ENCODE measurements around the gene DCTN1.

Gene DCTN1

GRCh38 chr2:74417763-74418162 is 37.7 kb upstream of the DCTN1 start:
- Histone ChIP-seq H3K9me2 (replicated peaks; ENCODE audit: control insufficient read depth, low read length) (no peaks in the 10 kb centered on the region), H3F3A (ENCODE audit: control insufficient read depth, insufficient read depth) (0 out of 2 replicates have a peak, but pooled peaks cover 7% of the 10 kb centered on the region), H3K4me1 (ENCODE audit: control insufficient read depth, low read length) (peaks cover 68% of the 10 kb centered on the region), H3K9me3 (ENCODE audit: control insufficient read depth, insufficient read depth, low read length) (no peaks in the 10 kb centered on the region), H3K27me3 (ENCODE audit: control insufficient read depth, low read length) (peaks cover 17% of the 10 kb centered on the region), H3K36me3 (ENCODE audit: control insufficient read depth, low read length) (no peaks in the 10 kb centered on the region), H3K4me3 (ENCODE audit: low read length) (no peak overlapping the region), H3K27ac (ENCODE audit: low read depth, low read length) (no peak overlapping the region), H3K4me2 (ENCODE audit: low read length) (no peak overlapping the region), H3K79me2 (ENCODE audit: control insufficient read depth, low read length) (peaks cover 8% of the 10 kb centered on the region), H4K20me1 (ENCODE audit: control insufficient read depth, insufficient read depth, low read depth, low read length) (no peaks in the 10 kb centered on the region)
- TF ChIP-seq CTCF (IDR thresholded peaks at IDR 0.05; ENCODE audit: low read depth, low read length, poor library complexity, severe bottlenecking) (no peak), EZH2phosphoT487 (IDR thresholded peaks at IDR 0.05; ENCODE audit: borderline replicate concordance, low read length) (no peak)

GRCh38 chr2:74417197-74417596 is 37.1 kb upstream of the DCTN1 start:
- Histone ChIP-seq H3K79me2 (ENCODE audit: control insufficient read depth, low read length) (peaks cover 6% of the 10 kb centered on the region), H4K20me1 (ENCODE audit: control insufficient read depth, insufficient read depth, low read depth, low read length) (no peaks in the 10 kb centered on the region), H3K4me2 (ENCODE audit: low read length) (no peak overlapping the region), H3K27ac (ENCODE audit: low read depth, low read length) (no peak overlapping the region), H3K9me3 (ENCODE audit: control insufficient read depth, insufficient read depth, low read length) (no peaks in the 10 kb centered on the region), H3K36me3 (ENCODE audit: control insufficient read depth, low read length) (no peaks in the 10 kb centered on the region), H3K4me3 (ENCODE audit: low read length) (no peak overlapping the region), H3K27me3 (ENCODE audit: control insufficient read depth, low read length) (peaks cover 17% of the 10 kb centered on the region), H3K9me2 (replicated peaks; ENCODE audit: control insufficient read depth, low read length) (no peaks in the 10 kb centered on the region), H3K4me1 (ENCODE audit: control insufficient read depth, low read length) (peaks cover 62% of the 10 kb centered on the region), H3F3A (ENCODE audit: control insufficient read depth, insufficient read depth) (0 out of 2 replicates have a peak, but pooled peaks cover 7% of the 10 kb centered on the region)
- no peak for TF ChIP-seq CTCF (IDR thresholded peaks at IDR 0.05; ENCODE audit: low read depth, low read length, poor library complexity, severe bottlenecking)
- no peak for TF ChIP-seq EZH2phosphoT487 (IDR thresholded peaks at IDR 0.05; ENCODE audit: borderline replicate concordance, low read length)

- peaks cover 2% of the 10 kb centered on the region for H3K79me2 ChIP-seq (ENCODE audit: control insufficient read depth, low read length)
These were observed 36.7 kb upstream of the DCTN1 start for GRCh38 chr2:74416778-74417177.

More at GRCh38 chr2:74416778-74417177, 36.7 kb upstream of the DCTN1 start:
- no peak overlapping the region for H3K4me2 ChIP-seq (ENCODE audit: low read length)
- no peaks in the 10 kb centered on the region for H3K9me3 ChIP-seq (ENCODE audit: control insufficient read depth, insufficient read depth, low read length)
- H4K20me1 ChIP-seq (ENCODE audit: control insufficient read depth, insufficient read depth, low read depth, low read length) = no peaks in the 10 kb centered on the region
- H3K9me2 ChIP-seq (replicated peaks; ENCODE audit: control insufficient read depth, low read length) = no peaks in the 10 kb centered on the region
- peaks cover 60% of the 10 kb centered on the region for H3K4me1 ChIP-seq (ENCODE audit: control insufficient read depth, low read length)
- H3F3A ChIP-seq (ENCODE audit: control insufficient read depth, insufficient read depth) = 0 out of 2 replicates have a peak, but pooled peaks cover 7% of the 10 kb centered on the region
- H3K4me3 ChIP-seq (ENCODE audit: low read length) = no peak overlapping the region
- no peaks in the 10 kb centered on the region for H3K36me3 ChIP-seq (ENCODE audit: control insufficient read depth, low read length)
- H3K27ac ChIP-seq (ENCODE audit: low read depth, low read length) = no peak overlapping the region
- peaks cover 17% of the 10 kb centered on the region for H3K27me3 ChIP-seq (ENCODE audit: control insufficient read depth, low read length)
- TF ChIP-seq EZH2phosphoT487 (IDR thresholded peaks at IDR 0.05; ENCODE audit: borderline replicate concordance, low read length) = no peak
- TF ChIP-seq CTCF (IDR thresholded peaks at IDR 0.05; ENCODE audit: low read depth, low read length, poor library complexity, severe bottlenecking) = peak; percentile 22
